GM18520 (cell line): ENCODE data around the gene LMF2.
"Not testable (repeated sequence)": the region's sequence is repeated elsewhere in the genome, so short reads cannot be mapped to it uniquely, and the experiment has no call there.

Source experiments
- ATAC-seq: cut with Tn5 transposase; IDR thresholded peaks from one replicate; pipeline ENCODE4 v1.9.1; 2021; ENCODE audit not compliant: unreplicated experiment

Gene LMF2, protein sequence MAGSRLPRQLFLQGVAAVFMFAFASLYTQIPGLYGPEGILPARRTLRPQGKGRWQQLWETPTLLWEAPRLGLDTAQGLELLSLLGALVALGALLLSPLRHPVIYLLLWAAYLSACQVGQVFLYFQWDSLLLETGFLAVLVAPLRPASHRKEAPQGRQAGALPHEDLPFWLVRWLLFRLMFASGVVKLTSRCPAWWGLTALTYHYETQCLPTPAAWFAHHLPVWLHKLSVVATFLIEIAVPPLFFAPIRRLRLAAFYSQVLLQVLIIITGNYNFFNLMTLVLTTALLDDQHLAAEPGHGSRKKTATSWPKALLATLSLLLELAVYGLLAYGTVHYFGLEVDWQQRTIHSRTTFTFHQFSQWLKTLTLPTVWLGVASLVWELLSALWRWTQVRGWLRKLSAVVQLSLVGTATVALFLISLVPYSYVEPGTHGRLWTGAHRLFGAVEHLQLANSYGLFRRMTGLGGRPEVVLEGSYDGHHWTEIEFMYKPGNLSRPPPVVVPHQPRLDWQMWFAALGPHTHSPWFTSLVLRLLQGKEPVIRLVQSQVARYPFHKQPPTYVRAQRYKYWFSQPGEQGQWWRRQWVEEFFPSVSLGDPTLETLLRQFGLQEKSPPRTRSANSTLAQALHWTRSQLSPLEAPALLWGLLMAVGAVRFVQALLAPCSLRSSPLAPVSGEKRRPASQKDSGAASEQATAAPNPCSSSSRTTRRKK

DNA sequence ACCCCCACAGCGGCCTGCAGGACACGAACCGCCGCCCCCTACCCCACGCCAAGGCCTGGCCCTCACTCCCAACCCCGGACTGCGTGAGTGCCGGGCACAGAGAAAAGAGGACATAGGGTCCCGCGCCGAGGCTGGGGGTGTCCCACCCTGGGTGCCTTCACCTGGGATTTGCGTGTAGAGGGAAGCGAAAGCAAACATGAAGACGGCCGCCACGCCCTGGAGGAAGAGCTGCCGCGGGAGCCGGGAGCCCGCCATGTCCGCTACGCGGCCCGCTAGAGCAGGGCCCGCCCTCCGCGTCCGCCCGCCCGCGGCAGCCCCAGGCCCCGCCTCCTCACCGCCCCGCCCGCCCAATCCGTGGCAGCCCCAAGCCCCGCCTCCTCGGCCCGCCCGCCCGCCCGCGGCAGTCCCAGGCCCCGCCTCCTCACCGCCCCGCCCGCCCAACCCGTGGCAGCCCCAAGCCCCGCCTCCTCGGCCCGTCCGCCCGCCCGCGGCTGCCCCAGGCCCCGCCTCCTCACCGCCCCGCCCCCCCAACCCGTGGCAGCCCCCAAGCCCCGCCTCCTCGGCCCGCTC, at the start of gene LMF2:
Gene LMF2 (minus strand): TSS at position 282 of the 570 bp plus-strand sequence. CDS start 27 bp downstream, at position 255.
- peak; percentile 33 for ATAC-seq

DNA sequence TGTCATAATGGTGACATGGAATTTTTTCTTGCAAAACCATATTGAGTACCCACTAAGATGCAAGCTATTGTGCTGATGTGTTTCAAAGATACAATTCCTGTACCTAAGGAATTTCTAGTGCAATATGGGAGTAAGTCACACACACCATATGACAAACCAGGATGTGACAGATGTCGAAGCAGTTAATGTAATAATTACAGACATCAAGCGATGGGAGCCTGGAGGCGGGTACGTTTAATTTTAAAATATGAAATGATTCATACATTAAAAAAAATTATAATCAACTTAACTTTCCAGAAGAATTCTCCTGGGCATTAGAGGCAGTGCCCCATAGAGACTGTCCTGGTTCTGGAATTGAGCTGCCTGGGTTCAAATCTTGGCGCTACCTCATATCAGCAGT, 49.2 kb upstream of the LMF2 start:
- no peak for ATAC-seq

DNA sequence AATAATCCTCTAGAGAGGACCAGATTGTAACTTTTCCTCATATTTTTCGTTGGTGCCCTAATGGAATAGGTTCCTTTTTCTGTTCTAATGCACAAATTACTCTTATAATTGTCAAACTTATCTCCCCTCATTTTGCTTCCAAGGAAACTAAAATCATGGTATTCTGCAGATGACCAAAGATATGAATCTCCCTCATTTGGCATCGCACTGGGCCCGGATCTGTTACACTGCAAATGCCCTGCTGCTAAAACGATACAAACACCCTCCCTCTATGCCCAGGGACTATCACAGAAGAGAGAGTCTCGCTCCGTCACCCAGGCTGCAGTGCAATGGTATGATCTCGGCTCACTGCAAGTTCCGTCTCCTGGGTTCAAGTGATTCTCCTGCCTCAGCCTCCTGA, 45.8 kb upstream of the LMF2 start:
- ATAC-seq = no peak

DNA sequence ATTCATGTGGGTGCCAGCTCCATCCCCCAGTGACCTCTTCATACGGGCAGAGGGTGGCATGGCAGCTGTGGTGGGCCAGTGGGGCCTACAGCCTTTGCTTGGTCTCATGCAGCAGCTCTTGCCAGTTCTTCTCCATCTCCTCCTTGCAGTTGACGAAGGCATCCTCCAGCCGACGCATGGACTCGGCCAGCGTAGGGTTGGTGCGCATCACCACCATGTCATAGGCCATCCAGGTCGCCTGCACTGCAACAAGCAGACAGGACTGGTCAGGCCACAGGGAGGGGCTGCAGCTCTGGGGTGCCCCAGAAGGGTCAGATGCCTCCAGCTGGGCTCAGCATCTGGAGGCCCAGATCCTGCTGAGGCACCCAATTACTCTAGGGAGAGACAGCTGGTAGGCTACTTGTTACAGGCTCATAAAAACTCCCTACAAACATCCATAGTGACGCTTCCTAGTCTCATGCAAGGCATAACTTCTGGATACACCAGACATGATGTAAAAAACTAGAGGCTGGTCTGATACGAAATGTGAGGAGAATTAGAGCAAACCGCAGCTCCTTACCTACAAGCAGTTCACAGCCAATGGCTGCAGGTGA, 43.8 kb upstream of the LMF2 start:
- no peak for ATAC-seq

DNA sequence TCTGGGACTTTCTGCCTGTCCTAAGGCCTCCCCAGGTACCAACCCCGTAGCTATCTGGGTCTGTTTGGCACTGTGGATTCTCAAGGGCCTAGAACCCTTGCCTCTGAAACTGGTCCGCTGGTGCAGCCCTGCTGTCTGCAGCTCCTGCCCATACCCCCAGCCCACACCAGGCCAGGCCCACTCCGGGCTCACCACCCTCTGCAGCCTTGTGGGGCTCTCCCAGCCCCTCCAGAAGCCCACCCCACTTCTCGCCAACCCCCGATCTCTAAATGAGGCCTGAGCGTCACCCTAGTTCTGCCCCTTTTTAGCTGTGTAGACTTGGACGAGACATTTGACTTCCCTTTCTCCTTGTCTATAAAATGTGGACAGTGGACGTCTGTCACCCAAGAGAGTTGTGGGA, 42.9 kb upstream of the LMF2 start:
- no peak for ATAC-seq

DNA sequence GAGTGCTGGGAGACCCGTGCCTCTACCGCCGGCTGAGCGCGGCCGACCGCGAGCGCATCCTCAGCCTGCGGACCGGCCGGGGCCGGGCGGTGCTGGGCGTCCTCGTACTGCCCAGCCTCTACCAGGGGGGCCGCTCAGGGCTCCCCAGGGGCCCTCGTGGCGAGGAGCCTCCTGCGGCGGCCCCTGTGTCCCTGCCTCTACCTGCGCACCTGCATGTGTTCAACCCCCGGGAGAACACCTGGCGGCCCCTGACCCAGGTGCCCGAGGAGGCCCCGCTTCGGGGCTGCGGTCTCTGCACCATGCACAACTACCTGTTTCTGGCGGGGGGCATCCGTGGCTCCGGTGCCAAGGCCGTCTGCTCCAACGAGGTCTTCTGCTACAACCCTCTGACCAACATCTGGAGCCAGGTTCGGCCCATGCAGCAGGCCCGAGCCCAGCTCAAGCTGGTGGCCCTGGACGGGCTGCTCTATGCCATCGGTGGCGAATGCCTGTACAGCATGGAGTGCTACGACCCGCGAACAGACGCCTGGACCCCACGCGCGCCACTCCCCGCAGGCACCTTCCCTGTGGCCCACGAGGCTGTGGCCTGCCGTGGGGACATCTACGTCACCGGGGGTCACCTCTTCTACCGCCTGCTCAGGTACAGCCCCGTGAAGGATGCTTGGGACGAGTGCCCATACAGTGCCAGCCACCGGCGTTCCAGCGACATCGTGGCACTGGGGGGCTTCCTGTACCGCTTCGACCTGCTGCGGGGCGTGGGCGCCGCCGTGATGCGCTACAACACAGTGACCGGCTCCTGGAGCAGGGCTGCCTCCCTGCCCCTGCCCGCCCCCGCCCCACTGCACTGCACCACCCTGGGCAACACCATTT, 41.7 kb upstream of the LMF2 start:
- no peak for ATAC-seq

DNA sequence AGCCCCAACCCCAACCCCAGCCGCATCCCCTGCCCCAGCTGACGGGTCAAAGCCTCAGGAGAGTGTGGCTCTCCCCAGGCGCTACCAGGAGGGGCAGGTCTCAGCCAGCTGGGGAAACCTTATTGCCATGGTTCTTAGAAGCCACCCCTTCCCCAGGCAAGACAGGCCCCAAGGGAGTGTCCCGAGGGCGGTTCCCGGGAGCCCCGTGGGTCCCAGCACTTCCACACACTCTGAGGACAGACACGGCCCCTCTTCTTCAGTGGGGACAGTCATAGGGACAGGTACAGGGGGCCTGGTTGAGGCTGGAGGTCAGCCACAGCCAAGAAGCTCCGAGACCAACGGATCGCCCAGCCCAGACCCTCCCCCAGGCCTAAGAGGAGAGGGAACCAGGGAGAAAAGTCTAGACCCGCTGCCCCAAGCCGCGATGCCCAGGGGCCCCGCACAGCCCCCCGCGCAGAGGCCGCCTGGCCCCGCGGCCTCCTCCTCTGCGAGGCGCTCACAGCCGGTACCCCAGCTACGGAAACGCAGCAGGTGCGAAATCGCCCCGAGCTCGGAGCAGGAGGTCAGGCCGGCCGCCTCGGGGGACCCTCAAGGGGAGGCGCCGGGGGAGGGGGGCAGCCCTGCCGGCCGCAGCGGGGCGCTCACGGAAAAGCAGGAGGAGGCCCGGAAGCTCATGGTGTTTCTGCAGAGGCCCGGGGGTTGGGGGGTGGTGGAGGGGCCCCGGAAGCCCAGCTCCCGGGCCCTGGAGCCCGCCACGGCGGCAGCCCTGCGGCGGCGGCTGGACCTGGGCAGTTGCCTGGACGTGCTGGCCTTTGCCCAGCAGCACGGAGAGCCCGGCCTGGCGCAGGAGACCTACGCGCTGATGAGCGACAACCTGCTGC, 40.8 kb upstream of the LMF2 start:
- no peak for ATAC-seq

DNA sequence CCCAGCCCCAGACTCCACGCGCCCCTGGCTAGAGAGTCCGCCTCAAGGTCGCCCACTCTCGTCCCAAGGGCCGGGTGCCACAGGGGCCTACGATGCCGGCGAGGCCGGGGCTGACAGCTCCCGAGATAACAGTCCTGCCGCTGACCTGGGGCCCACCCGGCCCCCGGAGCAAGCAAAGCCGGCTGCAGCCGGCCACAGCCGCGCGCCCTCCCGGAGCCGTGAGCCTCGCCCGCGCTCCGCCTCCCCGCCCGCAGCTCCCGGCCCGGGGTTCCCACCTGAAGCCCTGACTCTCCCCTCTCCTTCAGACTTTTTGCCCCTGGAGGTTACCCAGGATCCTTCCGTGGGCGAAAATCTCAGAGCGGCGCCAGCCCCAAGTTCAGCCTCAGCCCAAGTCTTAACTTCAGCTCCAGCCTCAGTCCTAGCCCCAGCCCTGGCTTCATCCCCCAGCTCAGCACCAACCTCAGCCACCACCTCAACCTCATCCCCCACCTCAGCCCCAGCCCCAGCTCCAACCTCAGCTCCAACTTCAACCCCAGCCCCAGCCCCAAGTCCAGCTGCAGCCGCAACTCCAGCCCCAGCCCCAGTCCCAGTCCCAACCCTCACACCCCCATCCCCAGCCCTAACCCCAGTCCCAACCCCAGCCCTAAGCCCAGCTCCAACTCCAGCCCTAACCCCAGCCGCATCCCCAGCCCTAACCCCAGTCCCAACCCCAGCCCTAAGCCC, 39.9 kb upstream of the LMF2 start:
- ATAC-seq = no peak

DNA sequence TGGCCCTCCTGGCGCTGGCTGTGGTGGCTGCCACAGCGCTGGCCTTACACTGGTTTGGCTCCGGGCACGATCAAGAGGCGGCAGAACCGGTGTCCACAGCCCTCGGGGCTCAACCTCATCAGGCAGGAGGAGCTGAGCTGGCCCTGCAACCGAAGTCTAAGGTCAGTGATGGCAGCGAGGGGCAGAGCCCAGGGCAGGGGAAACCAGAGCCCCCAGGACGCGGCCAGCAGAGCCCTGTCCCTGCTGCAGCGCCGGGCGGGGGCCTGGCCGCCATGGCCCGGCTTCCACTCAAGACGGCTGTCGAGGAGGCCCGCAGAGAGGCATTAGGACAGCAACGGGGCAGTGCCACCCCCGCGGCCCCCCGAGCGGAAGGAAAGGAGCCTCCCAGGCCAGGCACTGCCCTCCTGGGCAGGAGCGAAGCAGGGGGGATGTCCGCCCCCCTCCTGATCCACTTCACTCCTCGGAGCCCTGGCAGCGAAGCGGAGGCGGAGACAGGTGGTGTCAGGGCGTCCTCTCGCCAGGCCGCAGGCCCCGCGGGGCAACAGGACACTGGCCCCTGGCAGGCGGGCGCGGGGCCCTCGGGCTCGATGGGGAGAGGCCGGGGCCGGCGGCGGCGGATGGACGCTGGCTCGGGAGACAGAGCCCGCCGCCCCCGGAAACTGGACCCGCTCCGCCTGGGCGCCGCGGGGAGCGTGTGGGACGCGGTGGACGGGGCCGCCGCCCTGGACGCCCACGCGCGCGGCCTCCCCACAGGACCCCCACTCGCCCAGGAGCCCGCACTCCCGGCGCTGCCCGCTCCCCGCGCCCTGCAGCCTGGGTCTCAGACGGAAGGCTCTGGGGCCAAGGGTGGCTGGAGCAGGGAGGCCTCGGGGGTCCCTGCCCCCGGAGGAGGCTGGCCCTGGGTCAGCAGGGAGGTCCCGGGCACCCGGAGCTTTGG, 39.1 kb upstream of the LMF2 start:
- no peak for ATAC-seq

DNA sequence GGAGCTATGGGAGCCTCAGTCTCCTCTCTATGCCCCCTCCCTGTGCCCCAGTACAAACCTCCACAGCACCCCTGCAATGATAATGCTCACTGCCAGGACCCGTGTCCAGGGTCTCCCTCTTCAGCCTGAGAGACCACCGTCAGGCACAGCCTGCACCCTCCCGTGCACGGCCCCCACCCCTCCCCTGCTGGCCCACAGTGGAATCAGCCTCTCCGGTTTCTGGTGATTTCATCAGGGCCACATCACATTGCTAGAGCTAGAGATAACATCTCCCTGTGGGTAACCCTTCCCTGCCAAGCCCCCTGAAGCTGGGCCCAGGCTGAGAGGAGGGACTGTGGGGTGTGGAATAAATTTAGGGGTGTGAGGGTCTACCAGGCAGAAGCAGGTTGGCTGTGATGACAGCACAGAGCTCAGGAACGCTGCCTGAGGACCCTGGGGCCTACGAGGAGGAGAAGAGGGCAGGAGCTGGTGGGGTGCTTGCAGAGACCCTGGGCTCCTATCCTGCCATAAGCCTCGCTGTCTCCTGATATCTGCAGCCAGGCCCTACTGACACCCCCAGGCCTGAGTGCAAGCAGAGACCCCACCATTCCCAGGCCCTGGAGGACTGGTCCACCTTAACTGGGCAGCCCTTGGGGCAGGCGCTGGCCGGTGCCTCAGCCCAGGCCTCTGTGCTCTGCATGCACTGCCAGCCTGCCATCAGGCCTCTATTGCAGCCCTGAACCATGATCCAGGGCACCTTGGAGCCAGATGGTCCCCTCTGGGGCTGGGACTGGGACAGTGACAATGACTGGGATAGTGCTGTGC, 38.2 kb upstream of the LMF2 start, which contains the start of gene KLHDC7B:
Gene KLHDC7B (plus strand): TSS at position 378 of the 804 bp plus-strand sequence. CDS start 345 bp downstream, at position 723.
- no peak for ATAC-seq

DNA sequence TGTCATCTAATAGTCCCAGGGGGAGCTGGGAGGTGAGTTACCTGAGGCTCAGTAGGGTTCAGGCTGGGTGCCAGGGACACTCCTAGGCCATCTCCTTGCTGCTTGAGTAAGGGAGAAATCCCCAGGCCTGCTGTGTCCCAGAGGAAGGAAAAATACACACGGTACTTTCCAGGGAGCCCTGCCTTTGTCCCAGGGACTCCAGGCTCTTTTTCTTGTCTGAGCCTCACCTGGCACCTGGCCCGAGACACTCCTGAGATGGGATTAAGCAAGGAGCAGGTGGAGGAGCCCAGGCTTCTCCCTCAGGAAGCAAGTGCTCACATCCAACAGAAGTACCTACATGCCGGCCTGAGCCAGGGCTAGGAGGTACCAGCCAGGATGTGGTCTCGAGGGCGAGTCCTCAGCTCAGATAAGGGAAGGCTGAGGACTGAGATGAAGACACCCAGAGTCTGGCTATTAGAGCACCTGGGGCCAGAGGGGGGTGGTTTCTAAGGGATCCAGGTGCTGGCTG, 37.3 kb upstream of the LMF2 start:
- no peak for ATAC-seq

DNA sequence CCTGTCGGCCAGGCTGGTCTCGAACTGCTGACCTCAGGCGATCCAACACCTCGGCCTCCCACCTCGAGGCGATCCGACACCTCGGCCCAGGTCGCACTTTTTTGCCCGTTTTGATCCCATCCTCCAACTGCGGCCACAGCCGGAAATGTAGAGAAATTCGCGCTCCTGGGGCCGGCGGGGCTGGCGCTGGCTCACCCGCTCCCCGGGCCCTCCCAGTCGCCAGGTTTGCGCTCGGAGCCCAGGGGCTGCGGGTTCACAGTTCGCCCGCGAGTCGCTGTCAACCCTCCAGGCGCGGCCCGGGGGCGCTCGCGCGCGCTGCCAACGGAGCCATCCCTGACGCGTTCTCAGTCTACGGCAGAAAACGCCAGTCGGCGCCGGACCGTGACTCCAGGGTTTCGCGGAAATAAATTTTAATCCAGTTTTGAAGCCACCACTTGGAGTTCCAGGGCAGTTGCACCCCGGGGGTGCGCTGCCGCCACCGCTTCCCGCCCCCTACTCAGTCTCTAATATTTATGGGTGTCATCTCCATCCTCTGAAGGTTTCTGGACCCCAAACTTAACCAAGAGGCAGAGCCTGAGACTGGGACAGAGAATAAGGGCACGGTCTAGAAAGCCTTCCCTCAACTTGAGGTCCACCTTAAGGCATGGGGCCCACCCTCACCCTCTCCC, 36.7 kb upstream of the LMF2 start:
- no peak for ATAC-seq

DNA sequence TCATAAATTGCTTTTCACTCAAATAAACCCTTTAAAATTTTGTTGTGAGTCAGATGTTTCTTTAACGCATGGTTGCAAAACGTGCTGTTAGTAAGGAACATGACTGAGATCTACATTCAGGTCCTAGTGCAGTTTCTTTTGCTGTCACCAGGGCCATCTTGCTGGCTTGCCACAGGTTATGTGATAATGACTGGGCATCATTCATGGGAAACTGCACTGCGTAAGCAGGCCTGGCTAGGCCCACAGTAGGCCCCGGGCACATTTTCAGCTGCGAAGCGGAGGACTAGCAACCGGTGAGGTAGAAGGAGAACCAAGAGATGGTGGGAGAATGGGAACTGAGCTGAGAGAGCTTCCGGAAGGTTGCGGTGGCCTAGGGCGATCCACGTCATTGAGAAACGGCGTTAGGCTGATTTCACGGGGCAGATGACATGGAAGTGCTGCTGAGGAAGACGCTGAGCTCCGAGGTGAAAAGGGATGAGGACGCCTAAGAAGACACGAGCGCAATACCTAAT, 35.0 kb upstream of the LMF2 start:
- ATAC-seq = no peak

DNA sequence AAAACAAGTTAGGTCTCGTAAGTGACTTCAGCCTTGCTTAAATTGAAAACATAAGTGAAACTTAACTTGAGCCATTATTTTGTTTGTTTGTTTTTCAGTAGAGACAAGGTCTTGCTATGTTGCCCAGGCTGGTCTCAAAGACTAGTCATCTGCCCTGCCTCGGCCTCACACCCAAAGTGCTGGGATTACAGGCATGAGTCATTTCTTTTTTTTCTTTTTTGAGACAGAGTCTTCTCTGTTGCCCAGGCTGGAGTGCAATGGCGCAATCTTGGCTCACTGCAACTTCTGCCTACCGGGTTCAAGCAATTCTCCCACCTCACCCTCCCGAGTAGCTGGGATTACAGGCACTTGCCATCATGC, 34.1 kb upstream of the LMF2 start:
- ATAC-seq = not testable (repeated sequence)

DNA sequence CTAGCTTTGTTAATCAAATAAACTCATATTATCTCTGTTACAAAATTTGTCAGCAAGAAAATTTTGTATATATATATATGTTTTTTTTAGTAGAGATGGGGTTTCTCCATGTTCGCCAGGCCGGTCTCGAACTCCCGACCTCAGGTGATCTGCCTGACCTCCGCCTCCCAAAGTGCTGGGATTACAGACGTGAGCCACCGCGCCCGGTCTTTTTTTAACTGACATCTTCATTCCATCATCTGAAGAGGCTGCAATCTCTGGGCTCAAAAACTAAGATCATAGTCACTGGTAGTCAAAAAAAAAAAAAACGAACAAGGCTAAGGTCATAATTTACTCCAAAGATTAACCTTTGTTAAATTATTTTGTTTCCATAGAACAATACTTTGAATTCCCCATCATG, 32.9 kb upstream of the LMF2 start:
- ATAC-seq = no peak

DNA sequence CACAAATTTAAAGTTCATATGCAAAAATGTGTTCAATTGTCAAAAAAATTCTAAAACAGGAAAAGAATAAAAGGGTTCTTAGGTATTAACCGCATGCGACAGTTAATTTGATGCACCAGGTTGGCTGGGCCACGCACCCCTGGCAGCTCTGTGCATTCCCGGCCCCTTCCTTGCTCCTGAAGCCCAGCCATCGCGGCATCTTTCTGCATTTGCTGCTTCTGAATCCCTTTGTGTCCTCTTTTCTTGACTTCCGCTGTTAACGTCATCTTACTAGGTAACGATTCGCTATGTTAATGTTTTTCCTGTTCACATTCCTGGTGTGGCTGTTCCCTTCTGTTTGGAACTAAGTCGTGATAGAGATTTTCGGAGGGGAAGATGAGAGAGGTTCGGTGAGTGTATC, 30.3 kb upstream of the LMF2 start:
- no peak for ATAC-seq
